GM21423 (cell line): ENCODE data around the gene MS4A4E.
"Not testable (repeated sequence)": the region's sequence is repeated elsewhere in the genome, so short reads cannot be mapped to it uniquely, and the experiment has no call there.

Source experiments
- ATAC-seq: cut with Tn5 transposase; IDR thresholded peaks from one replicate; pipeline ENCODE4 v1.9.1; 2021; ENCODE audit warnings: mild to moderate bottlenecking, moderate library complexity; ENCODE audit not compliant: unreplicated experiment

MS4A4E gene

GRCh38 chr11:60175860-60176275 lies 67.1 kb downstream of the MS4A4E start:
- ATAC-seq: peak; percentile 67

- ATAC-seq: no peak
These were observed 70.9 kb downstream of the MS4A4E start for GRCh38 chr11:60172011-60172410.

- no peak for ATAC-seq
These were observed 72.4 kb downstream of the MS4A4E start for GRCh38 chr11:60170566-60170965.

- no peak for ATAC-seq
These were observed 73.5 kb downstream of the MS4A4E start for GRCh38 chr11:60169264-60169915.

- ATAC-seq: no peak
These were observed 74.6 kb downstream of the MS4A4E start for GRCh38 chr11:60168306-60168705.

DNA sequence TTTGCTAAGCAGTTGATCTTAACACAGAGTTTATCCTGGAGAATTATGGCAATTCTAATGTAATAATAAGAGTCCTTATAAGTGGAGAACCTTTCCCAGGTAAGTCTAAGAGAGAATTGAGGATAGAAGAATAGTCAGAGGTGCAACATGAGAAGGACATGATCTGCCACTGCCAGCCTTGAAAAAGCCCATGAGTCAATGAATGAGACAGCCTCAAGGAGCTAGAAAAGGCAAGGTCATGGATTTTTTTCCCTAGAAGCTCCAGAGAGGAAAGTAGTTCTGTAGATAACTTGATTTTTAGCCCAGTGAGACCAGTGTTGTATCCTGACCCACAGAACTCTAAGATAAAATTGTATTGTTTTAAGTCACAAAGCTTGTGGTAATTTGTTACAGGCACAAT lies 77.0 kb downstream of the MS4A4E start:
- ATAC-seq: no peak

DNA sequence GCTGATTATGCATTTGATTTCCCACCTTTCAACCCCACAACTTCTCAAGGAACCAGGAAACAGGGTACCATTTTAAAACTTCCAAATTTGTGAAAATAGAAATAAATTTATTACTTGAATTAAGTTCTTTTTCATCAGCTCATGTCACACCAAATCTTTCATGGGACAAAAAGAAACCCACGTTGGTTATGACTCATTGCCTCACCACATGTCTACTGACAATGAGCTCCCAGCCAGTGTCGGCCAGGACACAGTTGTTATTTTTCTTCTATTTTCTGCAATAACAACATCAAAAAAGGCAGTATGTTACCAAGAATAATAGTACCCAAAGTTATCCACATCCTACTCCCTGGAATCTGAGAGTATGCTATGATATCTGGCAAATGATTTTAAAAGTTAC lies 77.4 kb downstream of the MS4A4E start:
- ATAC-seq: no peak

GRCh38 chr11:60164550-60165075 lies 78.3 kb downstream of the MS4A4E start:
- no peak for ATAC-seq

DNA sequence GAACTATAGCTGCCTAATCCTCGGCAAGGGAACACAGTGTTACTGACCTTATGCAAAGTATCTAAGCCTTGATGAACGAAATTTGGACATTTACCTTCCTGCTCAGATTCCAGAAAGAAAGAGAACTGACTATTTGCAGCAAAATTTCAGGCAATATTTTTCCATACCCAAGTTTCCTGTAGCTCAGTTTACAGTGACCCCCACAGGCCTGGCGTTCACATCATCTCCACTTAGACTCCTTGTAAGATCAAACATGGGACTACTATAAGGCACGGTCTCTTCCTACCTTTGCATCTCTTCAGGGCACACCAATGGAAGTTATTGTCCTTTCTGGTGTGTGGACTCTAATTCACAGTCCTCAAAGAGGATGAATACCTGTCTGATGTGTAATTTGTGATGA lies 81.2 kb downstream of the MS4A4E start:
- ATAC-seq: no peak

DNA sequence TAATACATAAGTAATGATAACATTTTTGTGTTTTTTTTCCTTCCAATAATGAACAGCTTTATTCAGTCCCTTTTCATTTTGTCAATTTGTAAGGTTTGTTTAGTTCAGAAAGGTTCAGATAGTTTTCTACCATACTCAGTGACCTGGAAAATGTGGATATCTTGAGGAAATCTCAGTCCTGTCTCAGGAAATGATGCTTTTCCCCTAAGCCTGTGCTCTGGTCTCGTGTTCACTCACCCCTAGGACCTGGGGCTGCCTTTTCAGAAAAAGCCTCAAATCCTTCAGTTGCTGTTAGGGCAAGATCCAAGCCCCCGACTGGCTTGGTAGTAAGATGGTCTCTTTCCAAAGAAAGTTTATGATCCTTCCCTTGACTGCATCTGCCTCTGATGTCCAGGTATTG lies 81.8 kb downstream of the MS4A4E start:
- ATAC-seq: no peak

- no peak for ATAC-seq
These were observed 83.1 kb downstream of the MS4A4E start for GRCh38 chr11:60159868-60160267.

GRCh38 chr11:60159284-60159683 lies 83.7 kb downstream of the MS4A4E start:
- ATAC-seq: no peak

DNA sequence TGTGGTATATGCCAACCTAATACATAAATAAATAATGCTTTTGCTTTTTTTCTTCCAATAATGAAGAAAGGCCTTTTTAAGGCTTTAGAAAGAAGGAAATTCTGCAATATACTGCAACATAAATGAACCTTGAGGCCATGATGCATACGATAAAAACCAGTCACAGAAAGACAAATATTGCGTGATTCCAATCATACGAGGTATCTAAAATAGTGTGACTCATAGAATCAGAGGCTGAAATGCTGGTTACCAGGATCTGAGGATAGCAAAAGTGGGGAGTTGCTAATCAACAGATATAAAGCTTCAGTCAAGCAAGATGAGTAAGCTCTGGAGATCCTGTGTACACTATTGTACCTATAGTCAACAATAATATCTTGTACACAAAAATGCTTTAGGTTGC lies 84.3 kb downstream of the MS4A4E start:
- ATAC-seq: no peak

- ATAC-seq: no peak
These were observed 87.0 kb downstream of the MS4A4E start for GRCh38 chr11:60155931-60156330.

DNA sequence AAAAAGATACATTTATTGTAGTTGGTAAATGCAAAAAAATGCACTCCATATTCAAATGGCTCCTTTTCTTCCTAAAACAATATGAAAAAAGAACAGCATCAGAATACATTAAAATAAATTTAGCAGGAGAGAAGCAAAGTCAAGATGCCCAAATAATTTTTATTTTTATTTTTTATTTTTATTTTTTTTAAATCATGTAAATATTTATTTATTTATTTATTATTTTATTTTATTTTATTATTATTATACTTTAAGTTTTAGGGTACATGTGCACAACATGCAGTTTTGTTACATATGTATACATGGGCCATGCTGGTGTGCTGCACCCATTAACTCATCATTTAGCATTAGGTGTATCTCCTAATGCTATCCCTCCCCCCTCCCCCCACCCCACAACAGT lies 90.2 kb downstream of the MS4A4E start:
- ATAC-seq: not testable (repeated sequence)

GRCh38 chr11:60150279-60150678 lies 92.7 kb downstream of the MS4A4E start:
- ATAC-seq: no peak
